ENCODE measurements around the gene SGMS1.
A peak's percentile ranks its signal among the peaks of the same experiment; 100 is the strongest.

SGMS1 gene

GRCh38 chr10:50351483-50352146 lies 272.1 kb downstream of the SGMS1 start:
- no peak for DNase-seq
- in situ Hi-C loops (cut with HindIII; ENCODE audit: low pct_ligation_motif_present, low pct_unique_long_range_greater_than_20kb, low sequenced_read_pairs): no loop called here

DNA sequence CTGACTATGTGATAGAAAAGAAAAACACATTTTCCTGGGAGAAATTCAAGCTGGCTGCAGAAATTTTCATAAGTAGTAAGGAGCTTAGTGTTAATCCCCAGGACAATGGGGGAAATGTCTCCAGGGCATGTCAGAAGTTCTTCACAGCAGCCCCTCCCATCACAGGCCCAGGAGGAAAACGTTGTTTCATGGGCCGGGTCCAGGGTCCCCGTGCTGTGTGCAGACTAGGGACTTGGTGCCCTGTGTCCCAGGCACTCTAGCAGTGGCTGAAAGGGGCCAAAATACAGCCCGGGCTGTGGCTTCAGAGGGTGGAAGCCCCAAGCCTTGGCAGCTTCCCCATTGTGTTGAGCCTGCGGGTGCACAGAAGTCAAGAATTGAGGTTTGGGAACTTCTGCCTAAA lies 273.4 kb downstream of the SGMS1 start:
- DNase-seq: no peak
- in situ Hi-C loops (cut with HindIII; ENCODE audit: low pct_ligation_motif_present, low pct_unique_long_range_greater_than_20kb, low sequenced_read_pairs): no loop called here

DNA sequence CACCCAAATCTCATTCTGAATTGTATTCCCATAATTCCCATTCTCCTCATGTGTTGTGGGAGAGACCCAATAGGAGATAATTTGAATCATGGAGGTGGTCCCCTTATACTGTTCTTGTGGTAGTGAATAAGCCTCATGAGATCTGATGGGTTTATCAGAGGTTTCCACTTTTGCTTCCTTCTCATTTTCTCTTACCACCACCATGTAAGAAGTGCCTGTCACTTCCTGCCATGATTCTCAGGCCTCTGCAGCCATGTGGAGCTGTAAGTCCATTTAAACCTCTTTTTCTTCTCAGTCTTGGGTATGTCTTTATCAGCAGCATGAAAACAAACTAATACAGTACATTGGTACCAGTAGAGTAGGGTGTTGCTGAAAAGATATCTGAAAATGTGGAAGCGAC lies 274.2 kb downstream of the SGMS1 start:
- in situ Hi-C loops (cut with HindIII; ENCODE audit: low pct_ligation_motif_present, low pct_unique_long_range_greater_than_20kb, low sequenced_read_pairs): no loop called here
- DNase-seq: no peak

- in situ Hi-C loops (cut with HindIII; ENCODE audit: low pct_ligation_motif_present, low pct_unique_long_range_greater_than_20kb, low sequenced_read_pairs): no loop called here
- DNase-seq: no peak
These were observed 276.4 kb downstream of the SGMS1 start for GRCh38 chr10:50347394-50347802.

DNA sequence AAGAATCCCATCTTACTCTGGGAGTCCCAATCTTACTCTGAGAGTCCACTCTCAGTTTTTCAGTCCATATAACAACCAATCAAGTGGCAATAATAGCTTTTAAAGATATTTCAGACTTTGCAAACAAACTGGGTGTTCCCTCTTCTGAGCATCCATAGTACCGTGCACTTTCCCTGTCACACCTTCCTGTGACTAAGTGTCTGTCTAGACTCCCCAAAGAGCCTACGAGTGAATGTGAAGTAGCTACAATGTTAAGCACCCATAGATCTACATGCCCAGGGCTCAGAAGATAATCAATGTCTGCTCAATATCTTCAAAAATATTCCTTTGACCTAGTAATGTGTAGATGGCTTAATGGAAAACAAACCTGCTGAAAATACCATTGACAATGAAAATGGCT lies 276.8 kb downstream of the SGMS1 start:
- no peak for DNase-seq
- in situ Hi-C loops (cut with HindIII; ENCODE audit: low pct_ligation_motif_present, low pct_unique_long_range_greater_than_20kb, low sequenced_read_pairs): no loop called here

DNA sequence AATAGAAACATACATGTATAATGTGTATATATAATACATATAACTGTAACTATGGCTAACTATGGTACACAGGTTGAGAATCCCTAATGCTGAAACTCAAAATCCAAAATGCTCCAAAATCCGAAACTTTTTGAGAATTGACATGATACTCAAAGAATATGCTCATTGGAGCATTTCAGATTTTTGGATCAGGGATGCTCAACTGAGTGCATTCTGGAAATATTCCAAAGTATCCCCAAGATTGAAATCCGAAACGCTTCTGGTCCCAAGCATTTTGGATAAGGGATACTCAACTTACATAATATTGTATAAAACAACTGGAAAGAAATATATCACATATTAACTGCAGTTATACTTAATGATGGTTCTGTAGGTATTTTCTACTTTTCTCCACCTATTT lies 278.2 kb downstream of the SGMS1 start:
- DNase-seq: no peak
- in situ Hi-C loops (cut with HindIII; ENCODE audit: low pct_ligation_motif_present, low pct_unique_long_range_greater_than_20kb, low sequenced_read_pairs): no loop called here

DNA sequence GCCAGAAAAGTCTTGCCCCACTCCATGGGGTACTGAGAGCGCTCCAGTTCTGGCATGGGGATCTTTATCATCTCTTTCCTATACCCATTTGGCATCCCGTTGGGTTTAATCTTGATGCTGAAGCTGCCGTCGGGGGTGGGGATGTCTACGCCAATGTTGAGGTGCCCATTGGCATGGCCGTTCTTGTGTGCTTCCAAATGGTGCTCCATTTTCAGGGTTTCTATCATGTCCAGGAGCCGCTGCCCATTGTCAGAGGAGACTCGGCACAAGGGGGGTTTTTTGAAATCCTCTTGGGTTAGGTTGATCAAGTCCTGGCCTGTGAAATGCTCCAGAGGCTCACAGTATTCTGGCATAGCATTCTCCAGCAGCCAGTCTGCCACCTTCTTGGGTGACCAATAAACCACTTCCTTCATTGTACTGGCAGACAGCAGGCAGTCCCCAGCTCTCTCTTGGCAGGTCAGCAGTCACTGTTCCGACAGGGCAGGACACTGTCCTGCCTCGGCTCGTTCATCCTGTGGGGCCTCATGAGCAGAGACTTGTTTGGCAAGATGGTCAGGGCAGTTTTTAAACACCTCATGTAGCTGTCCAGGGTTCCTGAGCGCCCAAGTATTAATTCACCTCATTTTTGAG lies 279.9 kb downstream of the SGMS1 start:
- in situ Hi-C loops (cut with HindIII; ENCODE audit: low pct_ligation_motif_present, low pct_unique_long_range_greater_than_20kb, low sequenced_read_pairs): no loop called here
- no peak for DNase-seq

- no peak for DNase-seq
- in situ Hi-C loops (cut with HindIII; ENCODE audit: low pct_ligation_motif_present, low pct_unique_long_range_greater_than_20kb, low sequenced_read_pairs): no loop called here
These were observed 281.8 kb downstream of the SGMS1 start for GRCh38 chr10:50341987-50342386.

GRCh38 chr10:50336140-50336539 lies 287.6 kb downstream of the SGMS1 start:
- in situ Hi-C loops (cut with HindIII; ENCODE audit: low pct_ligation_motif_present, low pct_unique_long_range_greater_than_20kb, low sequenced_read_pairs): no loop called here
- DNase-seq: no peak

- in situ Hi-C loops (cut with HindIII; ENCODE audit: low pct_ligation_motif_present, low pct_unique_long_range_greater_than_20kb, low sequenced_read_pairs): no loop called here
- no peak for DNase-seq
These were observed 288.4 kb downstream of the SGMS1 start for GRCh38 chr10:50335397-50335796.

GRCh38 chr10:50334273-50334672 lies 289.5 kb downstream of the SGMS1 start:
- no peak for DNase-seq
- in situ Hi-C loops (cut with HindIII; ENCODE audit: low pct_ligation_motif_present, low pct_unique_long_range_greater_than_20kb, low sequenced_read_pairs): no loop called here

- DNase-seq: no peak
- in situ Hi-C loops (cut with HindIII; ENCODE audit: low pct_ligation_motif_present, low pct_unique_long_range_greater_than_20kb, low sequenced_read_pairs): no loop called here
These were observed 289.9 kb downstream of the SGMS1 start for GRCh38 chr10:50333872-50334271.

GRCh38 chr10:50332108-50332842 lies 291.5 kb downstream of the SGMS1 start:
- no peak for DNase-seq
- in situ Hi-C loops (cut with HindIII; ENCODE audit: low pct_ligation_motif_present, low pct_unique_long_range_greater_than_20kb, low sequenced_read_pairs): no loop called here

DNA sequence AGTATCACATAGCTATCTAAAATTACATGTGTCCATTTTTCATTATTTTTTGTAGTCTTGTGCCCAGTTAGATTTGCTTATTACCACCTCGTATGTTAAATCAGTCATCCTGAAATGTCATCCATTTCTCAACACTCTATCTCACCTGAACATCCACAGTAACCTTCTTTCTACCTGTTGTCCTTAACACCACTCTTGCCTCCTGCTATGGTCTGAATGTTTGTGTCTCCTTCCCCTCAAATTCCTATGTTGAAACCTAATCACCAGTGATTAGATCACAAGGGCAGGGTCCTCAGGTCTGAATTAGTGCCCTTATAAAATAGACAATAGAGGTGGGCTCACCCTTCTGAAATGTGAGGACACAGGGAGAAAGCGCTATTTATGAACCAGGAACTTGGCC lies 292.3 kb downstream of the SGMS1 start:
- in situ Hi-C loops (cut with HindIII; ENCODE audit: low pct_ligation_motif_present, low pct_unique_long_range_greater_than_20kb, low sequenced_read_pairs): no loop called here
- no peak for DNase-seq

- in situ Hi-C loops (cut with HindIII; ENCODE audit: low pct_ligation_motif_present, low pct_unique_long_range_greater_than_20kb, low sequenced_read_pairs): no loop called here
- no peak for DNase-seq
These were observed 296.7 kb downstream of the SGMS1 start for GRCh38 chr10:50326757-50327701.

DNA sequence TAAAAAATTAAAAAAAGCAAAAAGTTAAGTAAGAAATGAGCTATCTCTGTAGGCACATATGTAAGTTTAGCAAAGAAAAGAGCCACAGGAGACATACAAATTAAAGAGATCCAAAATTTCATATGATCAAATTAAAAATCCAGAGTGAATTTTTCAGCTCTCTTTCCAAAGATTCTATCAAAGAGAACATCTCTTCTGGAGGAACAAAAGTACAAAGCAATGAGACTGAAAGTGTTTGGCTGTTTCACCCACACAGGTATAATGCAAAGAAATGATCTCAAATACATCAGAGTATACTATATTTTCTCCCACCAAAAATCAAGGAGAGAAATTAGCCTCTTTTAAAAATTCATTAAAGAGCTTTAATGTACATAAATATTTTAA lies 297.6 kb downstream of the SGMS1 start:
- no peak for DNase-seq
- in situ Hi-C loops (cut with HindIII; ENCODE audit: low pct_ligation_motif_present, low pct_unique_long_range_greater_than_20kb, low sequenced_read_pairs): no loop called here

GRCh38 chr10:50325449-50326171 lies 298.1 kb downstream of the SGMS1 start:
- peak; percentile 89 for DNase-seq
- in situ Hi-C loops (cut with HindIII; ENCODE audit: low pct_ligation_motif_present, low pct_unique_long_range_greater_than_20kb, low sequenced_read_pairs): no loop called here

DNA sequence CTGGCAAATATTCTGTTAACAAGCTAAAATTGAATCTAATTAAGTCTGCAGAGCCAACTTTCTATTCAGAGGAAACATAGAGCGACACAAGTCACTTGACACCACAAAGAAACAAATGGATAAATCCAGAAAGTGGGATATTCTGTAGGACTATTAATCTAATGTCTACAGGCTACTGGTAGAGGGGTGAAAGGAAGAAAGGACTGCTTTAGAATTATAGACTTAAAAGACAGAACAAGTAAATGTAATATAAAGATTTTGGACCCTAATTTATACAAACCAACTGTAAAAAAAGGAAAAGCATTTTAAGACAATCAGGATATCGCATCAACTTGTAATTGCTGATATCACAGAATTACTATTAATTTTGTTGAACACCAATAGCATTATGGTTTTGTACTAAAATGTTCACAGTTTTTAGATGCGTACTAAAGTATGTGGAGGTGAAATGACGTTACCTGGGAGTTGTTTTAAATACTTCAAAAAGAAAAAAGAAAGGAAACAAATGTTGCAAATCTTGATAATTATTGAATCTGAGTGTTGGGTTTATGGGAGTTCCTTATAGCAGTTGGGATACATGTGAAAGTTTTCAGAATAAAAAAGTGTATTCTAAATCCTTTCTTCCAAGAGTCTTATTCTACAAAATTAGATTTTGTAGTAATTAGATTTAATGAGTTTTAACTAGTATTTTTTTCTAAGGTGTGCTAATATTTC lies 298.9 kb downstream of the SGMS1 start:
- DNase-seq: no peak
- in situ Hi-C loops (cut with HindIII; ENCODE audit: low pct_ligation_motif_present, low pct_unique_long_range_greater_than_20kb, low sequenced_read_pairs): no loop called here

Measured in ACHN (cell line).